AG20443 (cell line): ENCODE measurements around the gene TMEM147.

Source experiments
- DNase-seq: peaks from one replicate; pipeline ENCODE4 v3.0.0; 2012; ENCODE audit warnings: low spot score, mixed read lengths

TMEM147 gene

GRCh38 chr19:35519291-35519690 is 26.1 kb upstream of the TMEM147 start:
- DNase-seq = peak; percentile 56

GRCh38 chr19:35521124-35521743 is 24.2 kb upstream of the TMEM147 start:
- DNase-seq = no peak

DNA sequence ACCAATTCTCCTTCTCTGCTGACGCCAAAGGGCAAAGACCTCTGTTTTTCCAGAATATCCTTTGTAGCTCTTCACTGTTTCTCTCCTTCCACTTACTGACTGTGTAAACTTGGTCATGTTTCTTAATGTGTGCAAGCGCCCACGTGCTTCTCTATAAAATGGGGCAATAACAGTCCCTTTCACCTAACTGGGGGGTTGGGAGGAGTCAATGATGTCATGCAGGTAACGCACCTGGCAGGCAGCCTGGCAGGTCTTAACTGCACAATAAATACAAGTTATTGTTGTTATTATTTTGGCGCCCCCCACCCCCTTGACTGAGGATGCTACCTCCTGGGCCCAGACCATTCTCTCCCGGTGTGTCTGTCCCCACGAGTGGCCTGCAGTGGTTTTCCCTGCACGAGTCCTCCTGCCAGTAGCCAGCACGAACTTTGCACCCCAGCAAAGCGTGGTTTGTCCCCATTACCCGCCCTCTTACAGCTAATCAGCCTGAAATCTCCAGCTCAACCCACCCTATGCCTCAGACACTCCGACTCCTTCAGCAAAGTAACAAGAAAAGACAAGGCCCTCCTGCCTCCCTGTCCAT is 22.6 kb upstream of the TMEM147 start:
- DNase-seq = no peak

GRCh38 chr19:35524181-35524837 is 21.1 kb upstream of the TMEM147 start:
- DNase-seq = no peak

- no peak for DNase-seq
Measured at GRCh38 chr19:35525873-35526272, 19.6 kb upstream of the TMEM147 start.

GRCh38 chr19:35528218-35529038 is 17.0 kb upstream of the TMEM147 start, which contains the start of gene SBSN:
TSS of gene SBSN (minus strand) at chr19:35528311. CDS start at chr19:35528281, 30 bp downstream.
- peak; percentile 81 for DNase-seq

- no peak for DNase-seq
Measured at GRCh38 chr19:35529241-35530218, 15.9 kb upstream of the TMEM147 start.

DNA sequence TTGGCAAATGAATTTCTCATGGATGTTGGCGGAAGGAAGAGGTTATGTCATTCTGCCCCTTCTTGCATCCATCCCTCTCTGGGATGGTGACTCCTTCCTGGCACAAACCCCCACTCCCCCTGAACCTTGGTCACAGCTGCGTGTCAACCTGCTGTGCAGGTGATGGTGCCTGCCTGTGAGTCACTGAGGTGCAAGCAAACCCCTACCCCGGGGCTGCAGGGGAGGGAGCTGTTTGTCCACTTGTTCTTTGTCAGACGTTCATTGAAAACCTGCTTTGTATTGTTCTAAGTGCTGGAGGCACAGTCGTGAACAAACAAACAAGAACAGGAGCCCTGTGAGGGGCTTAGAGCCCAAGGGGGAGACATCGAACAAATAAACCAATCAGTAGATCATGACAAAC is 14.1 kb upstream of the TMEM147 start:
- DNase-seq = no peak

- peak; percentile 40 for DNase-seq
Measured at GRCh38 chr19:35533201-35533821, 12.1 kb upstream of the TMEM147 start, which contains the start of gene GAPDHS. TSS of gene GAPDHS (plus strand) at chr19:35533456. CDS start at chr19:35533528, 72 bp downstream.

DNA sequence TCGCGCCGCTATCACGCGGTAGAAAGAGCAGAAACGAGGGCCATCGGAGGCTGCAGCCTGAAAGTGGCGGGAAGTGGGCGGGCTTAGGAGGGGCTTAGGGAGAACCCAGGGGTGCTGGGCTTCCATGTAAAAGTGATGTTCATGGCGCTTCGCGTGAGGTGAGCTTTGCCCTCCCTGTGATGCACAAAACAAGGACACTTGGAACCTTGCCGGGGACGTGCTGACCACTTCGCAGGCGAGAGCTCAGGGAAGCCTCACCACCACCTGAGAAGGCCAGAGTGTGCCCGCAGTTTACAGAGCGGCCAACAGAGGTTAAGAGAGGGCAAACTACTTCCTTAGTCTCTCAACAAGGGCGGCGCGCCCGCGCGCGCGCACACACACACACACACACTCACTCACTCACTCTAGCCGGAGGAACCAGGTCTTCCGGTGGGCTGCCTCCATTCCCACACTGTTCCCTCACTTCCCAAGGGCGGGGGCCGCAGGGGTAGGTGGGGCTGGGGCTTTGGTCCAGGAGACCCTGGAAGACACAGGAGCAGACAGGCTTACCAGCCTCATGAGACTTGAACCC is 11.5 kb upstream of the TMEM147 start:
- peak; percentile 48 for DNase-seq

GRCh38 chr19:35534803-35535480 is 10.5 kb upstream of the TMEM147 start:
- DNase-seq = no peak

DNA sequence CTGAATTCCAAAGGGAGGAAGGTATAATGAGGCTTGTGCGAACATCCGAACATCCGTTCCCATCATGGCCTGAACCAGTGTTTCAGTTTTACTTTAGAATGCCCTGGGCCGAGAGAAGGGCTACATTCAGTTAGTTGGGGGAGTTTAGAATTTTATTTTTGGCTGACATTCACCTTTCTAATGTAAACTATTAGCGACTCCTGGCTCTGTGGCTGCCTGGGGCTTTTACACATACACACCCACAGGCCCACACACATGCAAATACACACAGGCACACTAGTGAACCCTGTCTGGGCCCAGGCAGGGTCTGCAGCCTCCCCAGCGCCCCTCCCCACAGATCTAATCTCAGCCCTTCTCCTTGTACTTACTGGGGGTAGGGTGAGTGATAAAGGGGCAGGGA is 6.1 kb upstream of the TMEM147 start:
- DNase-seq = no peak

DNA sequence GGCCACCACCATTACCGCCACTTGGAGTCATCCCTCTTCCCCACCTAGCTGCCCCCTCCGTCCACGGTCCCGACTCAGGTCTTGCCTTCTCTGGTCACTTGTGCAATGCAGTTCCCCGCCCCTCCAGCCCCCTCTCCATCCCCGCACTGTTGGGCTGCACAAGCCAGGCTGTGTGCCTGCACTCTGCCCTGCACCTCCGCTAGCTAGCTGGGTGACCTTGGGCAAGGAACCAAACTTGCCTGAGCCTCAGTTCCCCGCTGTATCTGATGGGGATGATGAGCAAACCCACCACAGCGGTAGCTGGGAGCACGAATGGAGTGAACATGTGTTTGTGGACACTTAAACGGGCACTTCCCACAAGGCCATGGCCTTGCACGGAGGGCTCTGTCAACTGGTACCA is 5.6 kb upstream of the TMEM147 start:
- no peak for DNase-seq

DNA sequence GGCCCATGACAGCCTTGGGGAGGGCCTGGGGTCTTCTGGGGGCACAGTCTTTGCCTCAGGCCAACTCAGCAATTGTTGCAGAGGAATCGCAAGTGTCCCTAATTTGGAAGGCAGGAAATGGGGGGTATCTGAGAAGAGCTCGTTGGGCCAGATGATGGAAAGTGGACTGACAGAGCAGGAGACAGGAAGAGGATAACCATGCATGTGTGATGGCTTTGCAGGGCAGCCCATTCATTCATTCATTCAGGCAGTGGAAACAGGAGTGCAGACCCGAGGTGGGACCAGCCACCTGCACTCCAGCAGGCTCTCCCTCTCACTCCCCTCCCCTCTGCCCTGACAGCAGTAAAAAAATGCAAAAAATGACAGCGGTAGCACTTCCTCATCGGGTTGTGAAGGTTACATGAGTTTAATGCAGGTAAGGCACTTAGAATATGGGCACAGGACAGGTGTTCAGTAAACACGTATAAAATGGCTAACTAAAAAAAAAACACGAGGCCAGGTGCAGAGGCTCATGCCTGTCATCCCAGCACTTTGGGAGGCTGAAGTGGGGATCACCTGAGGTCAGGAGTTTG is 5.0 kb upstream of the TMEM147 start:
- DNase-seq = no peak

GRCh38 chr19:35542209-35542608 is 3.2 kb upstream of the TMEM147 start:
- no peak for DNase-seq

DNA sequence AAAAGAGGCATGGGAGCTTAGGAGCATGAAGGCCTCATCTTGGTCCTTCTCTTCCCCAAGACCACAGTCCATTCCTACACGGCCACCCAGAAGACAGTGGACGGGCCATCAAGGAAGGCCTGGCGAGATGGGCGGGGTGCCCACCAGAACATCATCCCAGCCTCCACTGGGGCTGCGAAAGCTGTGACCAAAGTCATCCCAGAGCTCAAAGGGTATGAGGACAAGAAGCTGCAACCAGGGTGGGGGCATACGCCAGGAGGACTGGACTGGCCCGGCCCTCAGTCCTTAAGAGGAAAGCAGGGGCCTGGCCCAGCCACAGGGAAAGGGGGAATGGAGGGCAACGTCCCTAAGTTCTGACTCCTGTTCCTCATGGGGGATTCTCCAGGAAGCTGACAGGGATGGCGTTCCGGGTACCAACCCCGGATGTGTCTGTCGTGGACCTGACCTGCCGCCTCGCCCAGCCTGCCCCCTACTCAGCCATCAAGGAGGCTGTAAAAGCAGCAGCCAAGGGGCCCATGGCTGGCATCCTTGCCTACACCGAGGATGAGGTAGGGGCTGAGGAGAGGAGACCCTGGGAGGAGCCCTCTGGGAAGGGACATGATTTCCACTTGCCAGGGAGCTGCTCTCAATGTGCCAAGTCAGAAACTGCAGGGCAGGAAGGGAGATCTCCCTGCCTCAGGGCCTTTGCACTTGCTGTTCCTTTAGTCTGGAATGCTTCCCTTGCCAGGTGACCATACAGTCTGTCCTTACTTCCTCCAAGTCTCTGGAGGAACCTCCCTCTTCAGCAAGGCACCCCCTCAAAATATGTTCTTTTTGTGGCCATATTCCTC is 1.9 kb upstream of the TMEM147 start:
- DNase-seq = no peak

- DNase-seq = no peak
Measured at GRCh38 chr19:35544110-35544802, 1.2 kb upstream of the TMEM147 start.

GRCh38 chr19:35545855-35546381 is 492 bp downstream of the TMEM147 start:
- peak; percentile 71 for DNase-seq
